ENCODE measurements around the gene CCL27.
"Not testable (repeated sequence)": the region's sequence is repeated elsewhere in the genome, so short reads cannot be mapped to it uniquely, and the experiment has no call there.

CCL27 gene

DNA sequence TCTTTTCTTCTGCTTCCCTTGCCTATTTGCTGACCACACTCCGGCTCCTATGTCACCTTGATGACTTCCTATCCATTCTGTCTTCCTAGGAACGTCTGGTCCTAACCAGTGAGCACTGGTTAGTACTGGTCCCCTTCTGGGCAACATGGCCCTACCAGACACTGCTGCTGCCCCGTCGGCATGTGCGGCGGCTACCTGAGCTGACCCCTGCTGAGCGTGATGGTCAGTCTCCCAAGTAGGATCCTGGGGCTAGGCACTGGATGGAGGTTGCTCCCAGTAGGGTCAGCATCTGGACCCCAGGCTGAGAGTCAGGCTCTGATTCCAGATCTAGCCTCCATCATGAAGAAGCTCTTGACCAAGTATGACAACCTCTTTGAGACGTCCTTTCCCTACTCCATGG lies 13.8 kb downstream of the CCL27 start:
- no peak for DNase-seq

DNA sequence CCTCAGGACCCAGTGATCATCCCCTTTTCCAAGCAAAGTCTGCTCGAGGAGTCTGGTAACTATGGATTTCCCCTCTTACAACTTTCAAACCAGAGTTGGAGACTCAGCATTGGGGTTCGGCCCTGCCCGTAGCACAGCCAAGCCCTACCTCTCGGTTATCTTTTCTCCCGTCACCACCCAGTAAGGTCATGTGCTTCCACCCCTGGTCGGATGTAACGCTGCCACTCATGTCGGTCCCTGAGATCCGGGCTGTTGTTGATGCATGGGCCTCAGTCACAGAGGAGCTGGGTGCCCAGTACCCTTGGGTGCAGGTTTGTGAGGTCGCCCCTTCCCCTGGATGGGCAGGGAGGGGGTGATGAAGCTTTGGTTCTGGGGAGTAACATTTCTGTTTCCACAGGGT lies 14.8 kb downstream of the CCL27 start:
- no peak for DNase-seq

DNA sequence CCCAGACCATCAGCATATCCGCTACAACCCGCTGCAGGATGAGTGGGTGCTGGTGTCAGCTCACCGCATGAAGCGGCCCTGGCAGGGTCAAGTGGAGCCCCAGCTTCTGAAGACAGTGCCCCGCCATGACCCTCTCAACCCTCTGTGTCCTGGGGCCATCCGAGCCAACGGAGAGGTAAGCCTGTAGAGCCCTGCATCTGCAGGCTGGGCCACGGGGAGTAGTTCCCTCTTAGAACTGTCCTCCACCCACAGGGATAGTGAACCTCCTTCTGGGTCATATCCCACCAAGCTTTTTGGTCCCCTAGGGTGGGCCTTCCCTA lies 15.4 kb downstream of the CCL27 start:
- DNase-seq, result no peak

DNA sequence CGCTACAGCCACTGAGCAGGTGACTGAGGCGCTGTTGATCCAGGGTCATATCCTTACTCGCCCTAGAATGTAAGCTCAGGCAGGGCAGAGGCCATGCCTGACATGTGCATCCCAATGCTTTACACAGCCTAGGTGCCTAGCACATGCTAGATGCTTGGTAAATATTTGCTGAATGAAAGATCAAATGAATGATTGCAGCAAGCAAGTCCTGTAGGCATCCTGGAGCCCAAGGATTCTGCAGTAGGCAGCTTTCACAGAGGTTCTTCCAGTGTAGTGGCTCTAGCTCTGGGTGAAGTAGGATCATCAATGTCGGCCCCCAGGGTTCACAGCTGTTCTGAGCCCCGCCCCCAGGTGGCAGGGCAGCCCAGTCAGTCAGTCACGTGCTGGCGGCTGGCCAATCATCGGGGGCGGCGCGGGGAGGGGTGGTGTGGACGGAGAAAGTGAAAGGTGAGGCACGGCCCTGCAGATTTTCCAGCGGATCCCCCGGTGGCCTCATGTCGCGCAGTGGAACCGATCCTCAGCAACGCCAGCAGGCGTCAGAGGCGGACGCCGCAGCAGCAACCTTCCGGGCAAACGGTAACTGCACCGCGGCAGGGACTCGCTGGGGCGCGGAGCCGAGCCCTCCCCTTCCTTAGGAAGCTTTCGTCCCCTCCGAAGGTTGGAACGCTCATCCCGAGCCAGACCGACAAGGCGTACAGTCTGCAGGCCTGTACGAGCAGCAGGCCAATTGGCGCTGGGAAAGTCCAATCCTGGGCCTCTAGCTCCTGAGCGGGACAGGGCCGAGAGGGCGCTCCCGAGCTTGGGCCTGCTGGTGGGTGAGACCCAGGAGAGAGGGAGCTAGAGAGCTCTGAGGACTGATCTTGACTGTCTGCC lies 16.0 kb downstream of the CCL27 start, which contains the start of gene GALT:
GALT (plus strand) TSS at position 465 of the 873 bp plus-strand sequence; CDS start at position 495, 30 bp downstream.
- DNase-seq, result peak; percentile 96

DNA sequence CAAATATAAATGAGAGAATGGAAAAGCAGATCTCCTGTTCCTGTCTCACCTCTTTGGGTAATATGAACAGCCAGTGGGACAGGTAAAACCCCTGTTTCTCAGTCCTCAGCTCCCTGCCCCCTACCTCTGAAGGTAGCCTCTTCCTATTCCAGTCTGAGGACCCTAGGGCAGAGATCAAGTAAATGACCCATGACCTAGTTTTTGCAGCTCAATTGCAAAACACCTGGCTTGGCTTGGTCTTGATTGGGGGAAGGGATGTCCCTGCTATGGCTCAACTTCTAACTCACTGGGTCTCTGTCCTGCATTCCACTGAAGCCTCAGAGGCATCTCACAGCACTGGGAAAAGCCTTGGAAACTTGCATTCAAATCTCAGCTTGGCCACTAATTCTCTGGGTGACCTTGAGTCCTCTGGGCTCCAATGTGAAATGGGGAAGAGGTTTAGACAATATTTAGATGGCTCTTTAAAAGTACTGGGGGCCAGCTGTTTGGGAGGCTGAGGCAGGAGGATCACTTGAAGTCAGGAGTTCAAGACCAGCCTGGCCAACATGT lies 17.6 kb downstream of the CCL27 start:
- DNase-seq, result no peak

DNA sequence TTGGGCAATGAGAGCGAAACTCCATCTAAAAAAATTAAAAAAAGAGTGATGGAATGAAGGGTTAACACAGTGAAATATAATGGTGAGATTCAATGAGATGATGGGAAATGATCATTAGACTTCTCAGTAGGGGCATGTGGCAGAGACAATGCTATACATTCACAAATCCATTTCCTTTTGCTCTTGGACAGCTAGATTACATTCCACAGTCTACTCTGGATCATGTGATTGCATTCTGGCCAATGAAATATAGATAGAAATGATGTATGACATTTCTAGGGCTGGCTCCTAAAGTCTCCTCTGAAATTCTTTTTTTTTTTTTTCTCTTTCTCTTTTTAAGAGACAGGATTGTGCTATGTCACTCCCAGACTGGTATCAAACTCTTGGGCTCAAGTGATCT lies 19.8 kb downstream of the CCL27 start:
- no peak for DNase-seq

DNA sequence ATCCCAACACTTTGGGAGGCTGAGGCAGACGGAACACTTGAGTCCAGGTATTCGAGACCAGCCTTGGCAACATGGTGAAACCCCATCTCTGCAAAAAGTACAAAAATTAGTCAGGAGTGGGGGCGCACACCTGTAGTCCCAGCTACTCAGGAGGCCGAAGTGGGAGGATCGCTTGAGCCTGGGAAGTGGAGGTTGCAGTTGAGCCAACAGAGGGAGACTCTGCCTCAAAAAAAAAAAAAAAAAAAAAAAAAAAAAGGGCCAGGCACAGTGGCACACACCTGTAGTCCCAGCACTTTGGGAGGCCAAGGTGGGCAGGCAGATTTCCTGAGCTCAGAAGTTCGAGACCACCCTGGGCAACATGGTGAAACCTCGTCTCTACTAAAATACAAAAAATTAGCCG lies 23.1 kb downstream of the CCL27 start:
- not testable (repeated sequence) for DNase-seq

DNA sequence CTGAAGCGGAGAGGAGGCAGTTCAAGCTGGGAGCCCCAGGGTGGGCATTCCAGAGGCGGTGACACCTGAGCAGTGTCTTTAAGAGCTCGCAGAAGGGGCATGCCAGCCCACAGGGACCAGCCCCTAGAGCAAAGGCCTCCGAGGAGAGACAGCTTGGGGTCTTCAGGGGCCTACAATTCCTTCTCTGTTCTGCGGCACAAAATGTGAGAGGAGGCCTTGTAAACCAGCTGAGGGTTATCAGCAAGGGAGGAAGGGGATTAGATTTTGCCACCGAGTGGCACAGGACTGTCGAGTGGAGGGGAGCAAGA lies 24.4 kb downstream of the CCL27 start:
- DNase-seq, result no peak

DNA sequence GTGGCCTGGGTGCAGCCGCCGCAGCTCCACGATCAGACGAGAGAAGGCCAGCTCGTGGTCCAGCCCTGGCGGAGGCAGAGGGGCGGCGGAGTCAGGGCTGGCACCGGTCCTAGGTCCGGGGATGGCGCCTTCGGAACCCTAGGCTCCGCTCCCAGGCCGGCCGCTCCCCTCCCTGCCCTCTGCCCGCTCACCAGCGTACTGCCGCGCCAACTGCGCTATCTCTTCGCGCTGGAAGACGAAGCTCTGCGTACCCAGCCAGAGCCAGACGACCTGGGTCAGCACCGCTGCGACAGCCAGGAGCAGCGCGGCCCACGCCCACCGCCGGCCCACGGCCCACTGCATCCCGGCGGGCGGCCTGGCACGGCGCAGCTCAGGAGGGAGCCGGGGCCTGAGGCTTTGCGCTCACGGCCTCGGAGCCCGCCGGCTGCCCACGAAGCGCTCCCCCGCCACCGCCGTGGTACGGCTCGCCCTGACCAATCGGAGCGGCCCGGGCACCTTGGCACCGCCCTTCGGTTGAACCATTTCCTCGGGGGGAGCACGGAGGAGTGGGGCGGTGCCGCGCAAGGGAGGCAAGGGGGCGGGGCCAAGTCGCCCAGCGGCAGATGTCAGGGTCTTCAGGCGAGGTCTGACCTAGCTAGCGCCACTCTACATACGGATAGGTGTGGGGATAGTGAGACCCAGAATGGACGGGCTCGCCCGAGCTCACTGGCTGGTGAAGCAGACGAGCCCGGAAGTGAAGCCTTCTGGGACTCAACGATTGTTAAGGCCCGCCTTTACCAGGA lies 24.9 kb downstream of the CCL27 start, which contains the start of gene SIGMAR1:
SIGMAR1 (minus strand) TSS at position 432 of the 782 bp plus-strand sequence; CDS start at position 342, 90 bp downstream.
- peak; percentile 96 for DNase-seq

DNA sequence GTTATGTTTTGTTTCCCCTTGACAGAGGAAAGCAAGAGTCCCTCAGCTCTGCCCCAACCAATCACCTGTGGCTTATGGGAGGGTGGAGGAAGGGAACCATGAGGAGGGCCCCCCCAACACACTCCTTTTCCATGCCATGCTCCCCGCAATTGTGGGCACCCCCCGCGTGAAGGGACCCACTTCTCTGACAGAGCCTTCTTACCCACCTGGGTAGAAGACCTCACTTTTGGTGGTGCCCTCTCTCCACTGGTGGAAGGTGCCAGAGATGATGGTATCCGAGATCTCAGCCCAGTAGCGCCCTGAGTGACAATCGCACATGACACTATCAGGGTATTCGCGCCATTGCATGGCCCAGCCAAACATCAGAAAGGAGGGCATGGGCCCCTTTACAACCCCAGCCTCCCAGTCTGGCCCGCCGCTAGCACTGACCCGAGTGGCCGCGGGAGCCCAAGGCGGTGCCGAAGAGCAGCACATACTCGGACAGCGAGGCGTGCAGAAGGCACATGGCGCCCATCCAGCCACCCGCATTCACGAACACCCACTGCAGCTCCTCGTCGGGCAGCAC lies 25.6 kb downstream of the CCL27 start:
- DNase-seq, result no peak

DNA sequence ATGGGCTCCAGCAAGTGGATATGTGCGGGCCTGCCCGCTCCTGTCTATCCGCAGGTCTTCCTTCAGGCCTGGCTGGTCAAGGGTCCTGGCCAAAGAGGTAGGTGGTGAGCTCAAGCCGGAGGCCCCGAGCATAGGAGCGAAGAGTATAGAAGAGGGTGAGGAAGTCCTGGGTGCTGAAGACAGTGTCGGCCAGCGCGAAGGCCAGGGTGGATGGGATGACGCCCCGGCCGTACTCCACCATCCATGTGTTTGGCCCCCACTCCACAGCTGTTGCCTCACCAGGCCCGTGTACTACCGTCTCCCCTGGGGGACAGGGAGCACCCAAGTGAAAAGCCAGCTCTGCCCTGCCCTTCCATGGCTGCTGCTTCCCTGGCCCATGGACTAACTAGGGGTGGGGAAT lies 26.9 kb downstream of the CCL27 start:
- DNase-seq, result no peak

DNA sequence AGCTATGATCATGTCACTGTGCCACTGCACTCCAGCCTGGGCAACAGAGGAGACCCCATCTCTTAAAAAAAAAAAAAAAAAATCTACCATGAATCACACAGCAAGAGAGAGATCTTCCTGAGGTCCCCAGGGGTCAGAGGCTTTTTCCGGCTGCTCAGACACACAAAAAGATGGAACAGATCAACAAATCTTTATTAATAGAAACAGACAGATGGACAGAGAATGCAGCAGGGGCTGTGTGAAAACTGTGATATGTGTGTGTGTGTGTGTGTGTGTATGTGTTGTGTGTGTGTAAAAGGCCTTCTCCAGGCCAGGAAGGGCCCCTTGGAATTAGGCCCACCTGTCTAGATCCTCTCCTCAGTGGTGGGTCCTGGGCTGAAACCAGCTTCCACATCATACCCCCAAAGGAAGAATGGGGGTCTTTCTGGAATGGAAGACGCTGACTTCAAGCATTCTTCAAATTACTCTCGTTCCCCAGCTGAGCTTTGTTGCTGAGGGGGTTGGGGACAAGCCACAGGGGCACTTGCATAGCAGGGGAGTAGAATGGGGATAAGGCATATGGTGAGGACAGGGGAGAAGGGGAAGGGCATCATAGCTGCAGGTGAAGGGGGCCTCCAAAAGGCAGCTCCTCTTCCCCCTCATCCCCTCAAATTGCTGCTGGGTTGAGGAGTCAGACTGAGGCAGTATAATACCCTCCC lies 27.8 kb downstream of the CCL27 start:
- DNase-seq, result no peak

DNA sequence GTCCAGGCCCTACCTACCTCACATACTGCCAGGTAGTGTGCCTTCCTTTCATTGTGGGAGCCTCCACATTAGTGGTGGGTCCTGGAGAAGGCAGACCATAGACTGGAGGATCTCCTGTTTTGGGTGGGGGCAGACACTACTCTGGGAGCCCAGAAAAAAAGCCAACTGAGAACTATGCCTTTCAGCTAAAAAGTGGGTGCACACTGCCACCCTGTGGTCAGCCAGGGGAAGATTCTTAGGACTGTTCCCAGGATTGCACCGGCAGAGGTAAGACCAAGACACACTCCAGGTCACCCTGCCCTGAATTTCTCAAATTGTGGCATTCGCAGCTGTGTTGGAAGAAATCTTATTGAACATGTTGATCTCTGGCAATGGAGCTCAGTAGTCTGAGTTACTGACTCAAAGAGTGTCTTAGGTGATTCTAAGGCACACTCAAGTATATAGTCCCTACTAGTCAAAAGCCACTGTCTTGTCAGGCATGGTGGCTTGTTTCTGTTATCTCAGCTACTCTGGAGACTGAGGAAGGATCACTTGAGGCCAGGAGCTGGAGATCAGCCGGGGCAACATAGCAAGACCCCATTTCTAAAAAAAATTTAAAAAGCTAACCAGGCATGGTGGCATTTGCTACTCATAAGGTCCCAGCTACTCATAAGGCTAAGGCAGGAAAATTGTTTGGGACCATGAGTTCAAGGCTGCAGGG lies 28.5 kb downstream of the CCL27 start:
- peak; percentile 83 for DNase-seq

DNA sequence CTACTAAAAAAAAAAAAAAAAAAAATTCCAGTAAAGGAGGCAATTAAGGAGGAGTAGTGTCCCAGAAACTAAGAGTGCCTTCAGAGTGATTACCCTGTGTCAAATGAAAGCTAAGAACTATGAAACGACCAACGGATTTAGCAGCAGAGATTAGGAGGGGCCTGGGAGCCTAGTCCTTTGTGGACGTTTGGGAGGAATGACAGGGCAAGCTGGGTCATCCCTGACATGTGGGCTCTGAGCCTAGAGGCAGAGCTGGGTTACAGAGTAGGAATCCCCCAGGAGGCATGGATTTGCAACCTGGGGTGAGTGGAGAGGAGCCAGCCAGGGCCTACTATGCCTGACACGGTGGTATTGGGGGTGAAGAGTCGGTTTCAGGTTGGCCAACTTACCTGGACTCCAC lies 29.3 kb downstream of the CCL27 start:
- no peak for DNase-seq

DNA sequence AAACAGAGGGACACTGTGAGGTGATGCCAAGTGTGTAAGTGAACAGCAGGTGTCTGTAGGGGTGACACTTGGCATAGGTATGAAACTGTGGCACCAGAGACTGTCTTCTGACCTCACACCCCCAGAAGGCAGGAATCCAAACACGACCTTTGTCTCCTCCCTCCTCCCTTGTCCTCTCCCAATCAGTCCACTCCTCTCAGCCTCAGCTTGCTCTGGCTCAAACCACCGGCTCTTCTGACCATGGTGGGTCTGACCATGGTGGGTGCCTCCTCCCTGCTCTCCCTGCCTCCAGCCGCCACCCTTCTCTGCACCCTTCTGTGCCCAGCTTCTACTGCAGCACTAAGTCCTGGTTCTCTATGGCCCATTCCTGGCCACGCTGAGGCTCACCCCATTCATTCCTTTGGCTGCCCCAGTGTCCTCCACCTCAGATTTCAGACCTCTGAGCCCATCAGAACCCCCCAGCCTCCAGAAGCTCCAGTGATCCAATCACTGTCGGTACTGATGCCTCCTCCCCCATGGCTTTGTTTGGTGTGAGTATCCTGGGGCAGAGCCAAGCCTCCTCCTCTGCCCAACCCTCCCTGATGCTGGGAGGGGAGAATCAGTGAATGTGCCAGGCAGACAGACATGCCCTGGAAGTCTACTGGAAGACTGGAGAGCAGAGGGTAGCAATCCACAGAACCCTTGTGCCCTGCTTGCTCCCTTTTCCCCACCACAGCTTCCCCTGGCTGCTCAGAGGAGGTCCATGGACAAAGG lies 31.9 kb downstream of the CCL27 start:
- no peak for DNase-seq

DNA sequence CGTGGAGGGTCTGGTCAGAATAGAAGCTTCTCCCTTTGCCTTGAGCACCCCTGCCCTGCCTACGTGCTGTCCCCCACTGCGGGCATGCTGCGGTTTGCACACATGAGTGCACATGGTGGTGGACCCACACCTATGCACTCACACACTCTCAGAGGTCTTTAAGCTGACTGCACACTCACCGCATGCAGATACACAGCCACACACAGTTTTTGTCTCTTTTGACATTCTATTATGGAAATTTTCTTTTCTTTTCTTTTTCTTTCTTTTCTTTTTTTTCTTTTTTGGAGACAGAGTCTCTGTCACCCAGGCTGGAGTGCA lies 33.0 kb downstream of the CCL27 start:
- DNase-seq, result no peak

DNA sequence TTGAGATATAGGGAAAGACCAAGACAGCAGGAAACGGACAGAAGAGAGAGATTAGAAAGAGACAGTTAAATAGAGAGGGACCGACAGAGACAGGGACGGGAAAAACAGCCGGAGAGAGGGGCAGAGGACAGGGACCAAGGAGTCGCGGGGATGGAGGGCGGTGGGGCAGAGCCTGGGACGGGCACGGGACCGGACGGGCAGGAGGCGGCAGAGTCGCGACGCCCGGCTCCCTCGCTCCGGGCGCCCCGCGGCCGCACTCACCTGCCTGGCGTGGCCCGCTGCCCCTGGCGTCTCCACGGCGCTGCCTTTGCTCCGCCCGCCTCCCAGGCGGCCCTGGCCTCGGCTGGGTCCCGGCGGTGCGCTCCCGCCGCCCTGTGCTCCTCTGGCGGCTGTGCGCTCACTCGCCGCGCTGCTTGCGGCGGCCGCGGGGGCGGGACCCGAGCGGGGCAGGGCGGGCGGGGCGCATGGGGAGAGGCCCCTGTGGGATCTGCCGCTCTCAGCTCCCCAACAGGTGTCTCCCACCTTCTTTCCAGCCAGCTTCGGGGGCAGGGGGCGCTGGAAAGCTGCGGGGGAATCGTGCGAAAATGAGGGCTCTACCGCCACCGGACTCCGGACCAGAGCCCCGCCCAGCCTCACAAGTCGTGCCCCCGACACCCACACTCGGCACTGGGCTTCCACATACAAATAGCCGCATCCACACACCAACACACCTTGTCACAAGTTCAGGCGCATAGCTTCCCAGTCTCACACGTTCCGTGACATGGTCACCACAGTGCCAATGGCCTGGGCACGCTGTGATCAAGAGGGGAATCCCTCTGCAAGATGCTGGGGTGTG lies 33.6 kb downstream of the CCL27 start, which contains the start of gene ARID3C:
ARID3C (minus strand) TSS at position 411 of the 835 bp plus-strand sequence. CDS start 1,052 bp downstream, outside the sequence.
- DNase-seq, result peak; percentile 53

DNA sequence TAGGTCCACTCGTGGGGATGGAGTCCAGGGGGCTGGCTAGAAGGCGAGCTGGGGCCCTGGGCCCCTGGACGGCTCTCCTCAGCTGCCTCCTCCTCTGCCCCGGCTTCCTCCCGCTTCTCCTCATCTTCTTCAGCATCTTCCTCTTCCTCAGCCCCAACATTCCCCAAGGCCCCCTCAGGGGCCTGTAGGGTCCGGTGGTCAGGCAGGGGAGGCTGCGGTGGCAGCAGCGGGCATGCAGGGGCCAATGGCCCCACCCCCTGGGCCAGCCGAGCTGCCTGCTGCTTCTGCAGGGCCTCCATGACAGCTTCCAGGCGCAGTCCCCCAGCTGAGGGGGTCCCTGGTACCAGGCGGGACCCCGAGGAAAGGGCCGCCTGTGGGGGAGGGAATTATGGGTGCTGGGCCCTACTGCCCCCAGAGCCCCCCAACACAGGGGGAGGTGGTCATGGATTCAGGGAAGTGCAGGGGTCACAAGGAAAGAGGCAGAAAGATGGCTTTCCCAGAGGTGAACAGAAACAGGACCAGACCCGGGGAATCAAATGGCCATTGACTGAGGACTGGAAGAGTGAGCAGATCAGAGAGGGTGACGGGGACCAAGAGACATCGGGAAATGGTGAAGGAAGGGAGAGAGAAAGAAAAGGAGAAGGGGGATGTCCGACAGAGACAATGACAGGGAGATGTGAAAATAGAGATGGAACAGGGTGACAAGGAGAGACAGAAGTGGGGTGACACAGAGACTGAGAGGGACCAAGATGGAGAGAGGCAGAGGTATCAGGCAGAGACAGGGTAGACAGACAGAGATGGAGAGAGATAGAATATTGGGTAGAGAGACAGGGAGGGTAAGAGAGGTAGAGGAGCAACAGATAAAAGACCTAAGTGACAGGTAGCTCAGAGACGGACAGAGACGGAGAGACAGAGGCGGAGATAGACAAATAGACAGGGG lies 34.5 kb downstream of the CCL27 start:
- DNase-seq, result no peak

DNA sequence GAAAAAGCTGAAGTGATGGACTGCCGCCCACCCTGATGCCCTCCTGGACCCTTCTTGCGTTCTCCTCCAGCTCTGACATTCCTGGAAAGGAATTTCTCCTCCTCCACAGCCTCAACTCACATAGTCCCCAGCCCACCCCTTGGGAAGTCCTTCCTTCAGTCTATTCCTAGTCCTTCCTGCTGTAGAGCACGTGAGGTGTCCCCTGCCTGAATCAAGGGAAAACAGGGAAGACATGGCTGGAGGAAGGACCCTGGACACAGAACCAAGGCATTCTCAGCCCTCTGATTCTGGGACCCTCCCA lies 37.3 kb downstream of the CCL27 start:
- no peak for DNase-seq
